Measurements from ENCODE around the gene RBMS2. TPM values are rescaled to one million over a fixed set of nuclear protein-coding genes. Genes with fewer than 3 reads are reported as not detected.
"Not testable (repeated sequence)": the region's sequence is repeated elsewhere in the genome, so short reads cannot be mapped to it uniquely, and the experiment has no call there.

Gene RBMS2
- total RNA-seq, 1 experiment from 2014 or later: 40.8 TPM

- no peak for TF ChIP-seq CEBPB (IDR thresholded peaks at IDR 0.05; ENCODE audit: low read depth)
- TF ChIP-seq ATF3 (IDR thresholded peaks at IDR 0.05): no peak
- TF ChIP-seq ZNF274 (IDR thresholded peaks at IDR 0.05; ENCODE audit: low read depth, low read length): no peak
- no peak for TF ChIP-seq FOSL1 (IDR thresholded peaks at IDR 0.05; ENCODE audit: low read depth)
- TF ChIP-seq ELF1 (IDR thresholded peaks at IDR 0.05; ENCODE audit: borderline replicate concordance, low read depth): no peak
- no peak for TF ChIP-seq TCF7L2 (IDR thresholded peaks at IDR 0.05; ENCODE audit: borderline replicate concordance, extremely low read depth, insufficient read depth, insufficient read length)
- TF ChIP-seq EZH2 (IDR thresholded peaks at IDR 0.05): no peak
These were observed 52.6 kb downstream of the RBMS2 start (continued) for GRCh38 chr12:56574210-56574609.

- intact Hi-C loops (cut with micrococcal nuclease); H3K27ac ChIP-seq (ENCODE audit: low read depth, low read length); H3K4me1 ChIP-seq (ENCODE audit: control insufficient read depth in 1 of 2, insufficient read depth in 2 of 2, low read length in 2 of 2); H3K9ac ChIP-seq (ENCODE audit: low read length); H3K27me3 ChIP-seq (ENCODE audit: insufficient read depth, low read length); RAD21 ChIA-PET (ENCODE audit: low non-redundant PET in 1 of 2, low total read pairs in 2 of 2, uncharacterized antibody in 2 of 2, unreplicated experiment in 2 of 2); H4K20me1 ChIP-seq (ENCODE audit: insufficient read depth); H3K9me2 ChIP-seq (ENCODE audit: insufficient read depth); ATAC-seq; H3K4me3 ChIP-seq (replicated peaks in 1 of 2; ENCODE audit: low read depth in 1 of 2, low read length in 2 of 2); H3K79me2 ChIP-seq (ENCODE audit: insufficient read depth, low read length); H2AFZ ChIP-seq (ENCODE audit: low read depth, low read length, poor library complexity, severe bottlenecking); POLR2A ChIA-PET; BruUV-seq (replicated peaks); H3K9me3 ChIP-seq (ENCODE audit: control insufficient read depth in 1 of 2, insufficient read depth in 1 of 2, low read depth in 1 of 2, low read length in 2 of 2); DNase-seq (ENCODE audit: low read depth, low spot score); H3K4me2 ChIP-seq (ENCODE audit: low read length): not testable (repeated sequence)
- CTCF ChIA-PET: interaction anchor here (0.8 to 1.3 kb wide), 2 partner anchors 63 to 113 kb away, joined by 3 to 4 read pairs; no protein-coding TSS in a partner anchor
- peaks cover 2 to 16% of the 10 kb centered on the region in 2 experiments; a peak in 1 of 4 replicates for H3K36me3 ChIP-seq (ENCODE audit: control insufficient read depth in 1 of 2, insufficient read depth in 2 of 2, low read length in 2 of 2)
These were observed 55.6 kb downstream of the RBMS2 start for GRCh38 chr12:56577248-56577647.

- intact Hi-C loops (cut with micrococcal nuclease): no loop called here
- Histone ChIP-seq H3K9ac (ENCODE audit: low read length) (no peak overlapping the region), H3K79me2 (ENCODE audit: insufficient read depth, low read length) (no peaks in the 10 kb centered on the region), H3K4me1 (ENCODE audit: control insufficient read depth in 1 of 2, insufficient read depth in 2 of 2, low read length in 2 of 2) (peaks cover 4 to 6% of the 10 kb centered on the region in 2 experiments; a peak in 3 of 4 replicates), H3K4me3 (replicated peaks in 1 of 2; ENCODE audit: low read depth in 1 of 2, low read length in 2 of 2) (no peak overlapping the region), H4K20me1 (ENCODE audit: insufficient read depth) (no peaks in the 10 kb centered on the region), H3K27ac (ENCODE audit: low read depth, low read length) (no peak overlapping the region), H2AFZ (ENCODE audit: low read depth, low read length, poor library complexity, severe bottlenecking) (no peak overlapping the region), H3K36me3 (ENCODE audit: control insufficient read depth in 1 of 2, insufficient read depth in 2 of 2, low read length in 2 of 2) (peaks cover 0 to 16% of the 10 kb centered on the region in 2 experiments; a peak in 1 of 4 replicates), H3K27me3 (ENCODE audit: insufficient read depth, low read length) (no peaks in the 10 kb centered on the region), H3K9me2 (ENCODE audit: insufficient read depth) (no peaks in the 10 kb centered on the region), H3K4me2 (ENCODE audit: low read length) (no peak overlapping the region), H3K9me3 (ENCODE audit: control insufficient read depth in 1 of 2, insufficient read depth in 1 of 2, low read depth in 1 of 2, low read length in 2 of 2) (no peaks in the 10 kb centered on the region)
- TF ChIP-seq REST (IDR thresholded peaks at IDR 0.05; ENCODE audit: low read depth) (no peak), CEBPB (IDR thresholded peaks at IDR 0.05; ENCODE audit: low read depth) (no peak), SP1 (IDR thresholded peaks at IDR 0.05; ENCODE audit: low read depth) (no peak)
- DNase-seq (ENCODE audit: low read depth, low spot score): no peak
- no peak for ATAC-seq
- no TSS peak for BruUV-seq (replicated peaks)
- RAD21 ChIA-PET (ENCODE audit: low non-redundant PET in 1 of 2, low total read pairs in 2 of 2, uncharacterized antibody in 2 of 2, unreplicated experiment in 2 of 2): no interaction called here
- CTCF ChIA-PET: interaction anchor here (0.7 kb wide), 1 partner anchor 15 kb away, joined by 3 read pairs; no protein-coding TSS in a partner anchor
- POLR2A ChIA-PET: no interaction called here
These were observed 57.4 kb downstream of the RBMS2 start for GRCh38 chr12:56578983-56579546.
